ENCODE data around the gene AKR1B1. TPM values are rescaled to one million over a fixed set of nuclear protein-coding genes. Genes with fewer than 3 reads are reported as not detected.

Gene AKR1B1
- total and polyA plus RNA-seq, 2 donors (not counting 3 experiments of a cell fraction or from before 2014, with no cell fraction given) = 159 to 193 TPM

GRCh38 chr7:134446923-134447322, 12.0 kb downstream of the AKR1B1 start:
- intact Hi-C loops (cut with micrococcal nuclease) (no loop called here), dilution Hi-C loops (cut with MboI; ENCODE audit: extremely low pct_ligation_motif_present, low sequenced_read_pairs) (no loop called here)
- no TSS peak for BruUV-seq (replicated peaks)
- Histone ChIP-seq H3K9me3 (replicated peaks; ENCODE audit: control insufficient read depth, insufficient read depth, low read length) (no peaks in the 10 kb centered on the region), H3K36me3 (ENCODE audit: control insufficient read depth in 2 of 2, extremely low read depth in 1 of 2, insufficient read depth in 2 of 2, low read length in 2 of 2) (peaks cover 21 to 30% of the 10 kb centered on the region in 2 experiments), H3K27me3 (ENCODE audit: control insufficient read depth in 2 of 2, insufficient read depth in 2 of 2, low read length in 2 of 2) (no peaks in the 10 kb centered on the region), H3K4me1 (ENCODE audit: control insufficient read depth, extremely low read depth, insufficient read depth, low read length) (peaks cover 22% of the 10 kb centered on the region), H2AFZ (ENCODE audit: low read depth, low read length) (no peak overlapping the region), H3K9ac (replicated peaks; ENCODE audit: extremely low read depth, insufficient read depth, low read length) (no peak overlapping the region), H3K4me2 (ENCODE audit: insufficient read depth, low read length) (no peak overlapping the region), H3K9me1 (replicated peaks; ENCODE audit: control insufficient read depth, extremely low read depth, insufficient read depth, low read length) (no peaks in the 10 kb centered on the region), H3K79me2 (ENCODE audit: control insufficient read depth, insufficient read depth, low read length) (peaks cover under 1% of the 10 kb centered on the region), H3K27ac (ENCODE audit: insufficient read depth, low read depth, low read length) (no peak overlapping the region), H4K20me1 (replicated peaks; ENCODE audit: control insufficient read depth, extremely low read depth, insufficient read depth, low read length) (no peaks in the 10 kb centered on the region), H3K4me3 (replicated peaks in 1 of 3; ENCODE audit: insufficient read depth in 1 of 3, low read depth in 1 of 3, low read length in 3 of 3) (no peak overlapping the region)
- TF ChIP-seq EZH2 (IDR thresholded peaks at IDR 0.05; ENCODE audit: borderline replicate concordance, low read depth, low read length, severe bottlenecking) = no peak
- TF ChIP-seq POLR2A (IDR thresholded peaks at IDR 0.05; ENCODE audit: low read depth, low read length) = no peak
- no peak for TF ChIP-seq CTCF (IDR thresholded peaks at IDR 0.05; ENCODE audit: extremely low read depth in 1 of 2, insufficient read depth in 1 of 2, low read depth in 1 of 2, low read length in 2 of 2)
- TF ChIP-seq MAX (IDR thresholded peaks at IDR 0.05; ENCODE audit: insufficient read depth, insufficient read length) = no peak
- TF ChIP-seq GATA2 (IDR thresholded peaks at IDR 0.05; ENCODE audit: insufficient read depth, insufficient read length, low read depth, low read length) = no peak
- TF ChIP-seq POLR2AphosphoS5 (IDR thresholded peaks at IDR 0.05; ENCODE audit: insufficient read depth, low read depth, low read length) = no peak
- TF ChIP-seq FOS (IDR thresholded peaks at IDR 0.05; ENCODE audit: borderline replicate concordance, insufficient read depth, low read length) = no peak
- no peak for TF ChIP-seq JUN (IDR thresholded peaks at IDR 0.05; ENCODE audit: borderline replicate concordance, insufficient read depth, insufficient read length, low read depth)
- TF ChIP-seq MYC (IDR thresholded peaks at IDR 0.05; ENCODE audit: low read depth, low read length) = no peak
- no peak for DNase-seq (ENCODE audit: low read depth, low spot score)
- ChIA-PET POLR2A (no interaction called here), CTCF (interaction anchor here (0.8 to 4.0 kb wide), 5 partner anchors 12 to 159 kb away, joined by 3 to 36 read pairs (median 12); partner anchors contain the start of gene AKR1B1)
- FAIRE-seq = no peak

Measured in endothelial cell of umbilical vein (primary cell).